ENCODE data around the gene SIGLEC15.
"Not testable (repeated sequence)": the region's sequence is repeated elsewhere in the genome, so short reads cannot be mapped to it uniquely, and the experiment has no call there.

The SIGLEC15 gene

DNA sequence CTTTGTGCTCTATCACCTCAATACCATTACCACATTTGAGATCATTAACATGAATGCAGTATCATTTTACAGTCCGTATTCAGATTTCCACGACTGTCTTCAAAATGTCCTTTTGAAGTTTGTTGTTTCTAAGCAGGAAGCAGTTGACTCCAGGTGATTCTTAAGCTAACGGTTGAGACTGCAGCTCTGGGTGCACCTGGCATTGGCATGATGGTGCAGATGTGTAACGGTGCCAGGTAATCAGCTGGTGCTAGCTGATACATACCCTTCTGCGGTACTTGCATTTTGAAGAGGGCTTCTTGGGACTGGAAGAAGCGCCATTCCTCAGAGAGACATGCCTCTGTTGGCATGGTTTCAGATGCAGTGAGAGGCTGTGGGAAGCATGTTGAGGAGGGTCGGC lies 19.5 kb downstream of the SIGLEC15 start:
- no peak for DNase-seq (ENCODE audit: low spot score)

DNA sequence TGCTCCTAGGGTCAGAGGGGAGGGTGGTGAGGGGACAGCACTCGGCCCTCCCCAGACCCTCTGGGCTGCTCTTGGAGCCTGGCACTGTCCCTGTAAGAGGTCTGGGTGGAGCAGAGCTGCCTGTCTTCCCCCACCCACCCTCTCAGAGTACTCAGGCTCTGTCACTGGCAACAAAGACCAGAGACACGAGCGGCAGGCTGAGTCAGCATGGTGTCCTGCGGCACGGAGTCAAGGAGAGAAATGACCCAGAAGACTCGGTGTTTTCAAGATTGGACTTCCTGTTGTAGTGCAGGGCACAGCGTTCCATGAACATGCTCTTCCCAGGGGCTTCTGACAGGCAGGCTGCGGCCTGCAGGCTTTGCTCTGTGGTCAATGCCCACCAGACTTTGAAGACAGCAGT lies 19.9 kb downstream of the SIGLEC15 start:
- DNase-seq (ENCODE audit: low spot score), result no peak

DNA sequence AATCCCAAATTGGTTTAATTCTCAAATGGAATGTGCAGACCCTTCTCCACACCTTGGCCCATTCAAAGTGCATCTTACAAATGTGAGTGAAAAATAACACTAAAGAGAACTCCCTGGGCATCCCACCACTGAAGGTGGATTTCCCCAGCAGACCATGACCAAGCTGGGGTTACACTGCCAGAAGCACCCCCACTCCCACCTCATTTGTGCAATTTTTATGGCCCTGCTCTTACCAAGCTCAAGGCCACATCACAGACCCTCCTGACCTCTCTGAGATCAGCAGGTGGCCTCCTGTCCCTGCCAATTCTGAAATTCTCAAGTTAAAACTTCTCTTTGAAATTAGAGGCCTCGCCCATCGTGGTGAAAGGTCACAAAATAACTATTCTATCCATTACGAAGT lies 21.6 kb downstream of the SIGLEC15 start:
- DNase-seq (ENCODE audit: low spot score), result no peak

GRCh38 chr18:45848643-45849042 lies 23.2 kb downstream of the SIGLEC15 start:
- DNase-seq (ENCODE audit: low spot score), result not testable (repeated sequence)

GRCh38 chr18:45849529-45849928 lies 24.1 kb downstream of the SIGLEC15 start:
- DNase-seq (ENCODE audit: low spot score), result no peak

GRCh38 chr18:45850021-45850420 lies 24.5 kb downstream of the SIGLEC15 start:
- DNase-seq (ENCODE audit: low spot score), result no peak

- no peak for DNase-seq (ENCODE audit: low spot score)
These were observed 25.9 kb downstream of the SIGLEC15 start for GRCh38 chr18:45851161-45851925.

DNA sequence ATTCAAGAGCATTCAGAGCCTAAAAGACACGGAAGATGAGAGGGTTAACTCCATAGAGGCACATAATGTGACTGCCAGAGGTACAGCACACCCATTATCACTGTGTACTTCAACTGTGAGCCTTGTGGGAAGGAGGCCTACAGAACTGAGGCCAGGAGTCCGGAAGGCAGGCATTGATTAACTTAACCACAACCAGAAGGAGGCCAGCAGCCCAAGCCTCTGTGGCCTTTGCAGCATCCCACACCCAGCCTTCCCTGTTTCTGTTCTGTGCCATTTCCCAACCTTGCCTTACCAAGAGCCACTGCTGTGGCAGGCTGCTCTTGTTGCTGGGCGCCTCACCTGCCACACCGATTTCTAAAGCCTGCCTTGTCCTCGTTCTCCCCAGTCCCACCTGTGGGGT lies 27.2 kb downstream of the SIGLEC15 start:
- DNase-seq (ENCODE audit: low spot score), result no peak

DNA sequence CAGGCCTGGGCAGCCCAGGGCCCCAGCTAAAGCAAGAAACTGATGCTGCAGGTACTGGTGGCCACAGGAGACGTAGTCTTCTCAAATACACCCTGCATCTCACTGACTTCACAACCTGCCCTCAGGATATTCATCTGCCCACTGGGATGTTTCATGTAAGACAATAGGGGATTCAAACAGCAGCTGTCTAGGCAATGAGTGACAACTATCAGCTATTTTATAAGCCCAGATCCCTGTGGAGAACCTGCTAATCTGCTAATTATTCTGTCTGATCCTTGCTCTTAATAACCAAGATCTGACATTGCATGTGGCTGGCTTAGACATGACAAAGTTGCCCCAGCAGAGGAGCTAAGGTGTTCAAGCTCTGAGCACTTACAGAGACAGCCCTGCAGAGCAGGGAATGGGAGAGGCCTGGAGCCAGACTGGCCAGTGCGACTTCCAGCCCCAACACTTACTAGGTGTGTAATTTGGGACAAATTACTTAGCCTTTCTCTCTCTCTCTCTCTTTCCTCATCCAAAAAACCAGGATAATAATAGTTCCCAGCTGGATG lies 28.6 kb downstream of the SIGLEC15 start:
- DNase-seq (ENCODE audit: low spot score), result no peak

GRCh38 chr18:45856531-45856930 lies 31.1 kb downstream of the SIGLEC15 start:
- DNase-seq (ENCODE audit: low spot score), result no peak

DNA sequence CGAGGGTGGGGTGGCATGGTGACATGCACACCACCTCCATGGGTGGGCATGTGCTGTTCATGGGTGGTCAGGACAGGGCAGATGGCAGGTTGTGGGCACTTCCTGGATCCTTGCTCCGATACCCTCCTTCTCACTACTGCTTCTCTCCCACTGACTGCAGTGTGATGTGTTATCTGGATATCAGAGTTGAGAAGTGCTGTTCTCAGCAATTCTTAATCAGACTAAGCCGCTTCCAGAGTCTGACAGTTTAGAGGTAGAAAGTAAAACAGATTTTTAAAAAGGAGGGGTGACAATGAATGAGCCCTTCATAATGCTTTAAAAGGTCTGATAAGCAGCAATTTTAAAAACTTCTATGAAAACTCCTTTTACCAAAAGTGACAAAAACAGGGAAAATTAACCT lies 33.9 kb downstream of the SIGLEC15 start:
- no peak for DNase-seq (ENCODE audit: low spot score)

GRCh38 chr18:45860492-45860891 lies 35.0 kb downstream of the SIGLEC15 start:
- no peak for DNase-seq (ENCODE audit: low spot score)

GRCh38 chr18:45860971-45861370 lies 35.5 kb downstream of the SIGLEC15 start:
- no peak for DNase-seq (ENCODE audit: low spot score)

- no peak for DNase-seq (ENCODE audit: low spot score)
These were observed 36.5 kb downstream of the SIGLEC15 start for GRCh38 chr18:45861926-45862325.

GRCh38 chr18:45863469-45863868 lies 38.0 kb downstream of the SIGLEC15 start:
- no peak for DNase-seq (ENCODE audit: low spot score)

- no peak for DNase-seq (ENCODE audit: low spot score)
These were observed 38.6 kb downstream of the SIGLEC15 start for GRCh38 chr18:45864081-45864480.

DNA sequence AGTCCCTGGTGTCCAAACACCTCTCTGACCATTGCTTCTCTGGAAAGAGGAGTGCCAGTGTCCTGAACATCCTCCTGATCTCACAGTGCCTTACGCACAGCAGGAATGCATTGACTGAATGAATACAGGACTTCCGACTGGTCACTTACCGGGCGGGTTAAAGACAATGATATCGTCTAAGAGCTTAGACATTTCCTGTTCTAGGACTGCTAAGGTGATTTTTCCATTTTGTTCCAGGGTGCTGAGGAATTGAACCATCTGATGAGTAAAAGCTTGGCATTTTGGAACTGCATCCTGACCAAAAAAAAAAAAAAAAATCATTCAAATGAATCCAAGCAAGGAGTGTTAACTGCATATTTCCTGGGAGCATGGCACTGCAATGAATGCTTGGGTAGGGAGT lies 40.0 kb downstream of the SIGLEC15 start:
- DNase-seq (ENCODE audit: low spot score), result no peak

- no peak for DNase-seq (ENCODE audit: low spot score)
These were observed 44.9 kb downstream of the SIGLEC15 start for GRCh38 chr18:45870419-45870818.

DNA sequence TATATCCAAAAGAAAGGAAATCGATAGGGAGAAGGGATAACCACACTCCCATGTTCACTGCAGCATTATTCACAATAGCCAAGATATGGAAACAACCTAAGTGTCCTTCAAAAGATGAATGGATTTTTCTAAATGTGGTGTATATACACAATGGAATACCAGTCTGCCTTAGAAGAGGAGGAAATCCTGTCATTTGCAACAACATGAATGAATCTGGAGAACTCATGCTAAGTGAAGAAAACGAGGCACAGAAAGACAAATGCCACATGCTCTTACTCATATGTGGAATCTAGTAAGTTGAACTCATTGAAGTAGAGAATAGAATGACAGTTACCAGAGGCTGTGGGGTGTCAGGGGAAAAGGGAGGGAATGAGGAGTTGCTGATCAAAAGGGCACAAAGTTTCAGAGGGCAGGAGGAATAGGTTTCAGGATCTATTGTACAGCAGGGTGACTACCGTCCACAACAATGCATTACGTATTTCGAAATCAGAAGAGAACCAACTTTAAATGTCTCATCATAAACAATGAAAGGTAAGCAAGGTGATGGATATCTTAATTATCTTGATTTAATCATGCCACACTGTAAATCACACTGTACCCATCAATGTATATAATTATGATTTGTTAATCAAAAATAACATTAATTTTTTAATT lies 46.1 kb downstream of the SIGLEC15 start:
- no peak for DNase-seq (ENCODE audit: low spot score)

- no peak for DNase-seq (ENCODE audit: low spot score)
These were observed 49.2 kb downstream of the SIGLEC15 start for GRCh38 chr18:45874491-45875184.

GRCh38 chr18:45876161-45876560 lies 50.7 kb downstream of the SIGLEC15 start:
- DNase-seq (ENCODE audit: low spot score), result no peak

GRCh38 chr18:45877403-45877802 lies 51.9 kb downstream of the SIGLEC15 start:
- no peak for DNase-seq (ENCODE audit: low spot score)
